Measurements from ENCODE around the gene FLNC.

The FLNC gene

GRCh38 chr7:128863433-128863989, 33.3 kb downstream of the FLNC start:
- DNase-seq: peak; percentile 76

- no peak for DNase-seq
Measured at GRCh38 chr7:128865303-128865702, 35.1 kb downstream of the FLNC start.

DNA sequence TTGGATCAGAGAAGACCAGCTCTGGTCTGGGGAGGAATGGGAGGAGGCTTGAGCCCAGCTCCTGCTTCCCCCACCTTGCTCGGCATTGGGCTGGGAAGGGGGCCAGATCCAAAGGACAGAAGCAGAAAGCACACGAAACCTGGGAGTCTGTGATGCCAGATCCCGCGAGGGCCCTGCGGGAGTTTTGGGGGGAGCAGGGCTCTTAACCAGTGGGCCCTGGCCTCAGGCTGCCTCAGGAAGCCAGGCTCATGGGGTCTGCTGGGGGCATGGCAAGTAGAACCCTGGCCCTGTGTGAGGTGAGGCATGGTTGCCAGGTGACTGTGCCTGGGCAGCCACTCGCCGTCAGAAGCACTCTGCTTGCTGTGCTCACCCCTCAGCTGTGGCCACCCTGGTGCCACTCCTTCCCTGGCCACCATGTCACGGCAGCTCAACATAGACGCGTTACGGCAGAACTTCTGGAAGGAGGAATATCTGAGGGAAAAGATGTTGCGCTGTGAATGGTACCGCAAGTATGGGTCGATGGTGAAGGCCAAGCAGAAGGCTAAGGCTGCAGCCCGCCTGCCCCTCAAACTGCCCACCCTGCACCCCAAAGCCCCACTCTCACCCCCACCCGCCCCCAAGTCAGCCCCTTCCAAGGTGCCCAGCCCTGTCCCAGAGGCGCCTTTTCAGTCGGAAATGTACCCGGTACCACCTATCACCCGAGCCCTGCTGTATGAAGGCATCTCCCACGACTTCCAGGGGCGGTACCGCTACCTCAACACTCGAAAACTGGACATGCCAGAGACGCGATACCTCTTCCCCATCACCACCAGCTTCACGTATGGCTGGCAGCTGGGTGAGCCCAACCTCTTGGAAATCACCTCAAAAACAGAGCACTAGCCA, 36.0 kb downstream of the FLNC start:
- no peak for DNase-seq

- DNase-seq: no peak
Measured at GRCh38 chr7:128867241-128867640, 37.0 kb downstream of the FLNC start.

GRCh38 chr7:128867842-128868623, 37.8 kb downstream of the FLNC start:
- DNase-seq: peak; percentile 70

- DNase-seq: no peak
Measured at GRCh38 chr7:128868624-128869137, 38.5 kb downstream of the FLNC start.

GRCh38 chr7:128869138-128869943, 39.1 kb downstream of the FLNC start:
- DNase-seq: no peak

DNA sequence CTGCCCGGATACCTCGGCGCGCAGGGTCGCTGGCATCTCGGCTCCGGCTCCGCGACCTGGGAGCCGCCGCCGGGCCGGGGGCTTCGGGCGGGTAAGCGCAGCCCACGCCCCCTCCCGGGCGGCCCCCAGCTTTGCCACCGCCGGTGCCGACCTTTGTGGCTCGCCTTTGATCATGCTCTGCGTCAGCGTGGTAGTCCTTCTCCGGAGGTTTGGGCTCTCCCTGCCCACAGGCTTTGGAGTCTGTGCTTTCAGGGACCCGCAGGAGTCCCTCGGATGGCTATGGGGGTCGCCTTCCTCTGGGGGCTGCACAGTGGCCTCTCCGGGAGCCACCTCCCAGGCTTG, 39.7 kb downstream of the FLNC start:
- DNase-seq: no peak

DNA sequence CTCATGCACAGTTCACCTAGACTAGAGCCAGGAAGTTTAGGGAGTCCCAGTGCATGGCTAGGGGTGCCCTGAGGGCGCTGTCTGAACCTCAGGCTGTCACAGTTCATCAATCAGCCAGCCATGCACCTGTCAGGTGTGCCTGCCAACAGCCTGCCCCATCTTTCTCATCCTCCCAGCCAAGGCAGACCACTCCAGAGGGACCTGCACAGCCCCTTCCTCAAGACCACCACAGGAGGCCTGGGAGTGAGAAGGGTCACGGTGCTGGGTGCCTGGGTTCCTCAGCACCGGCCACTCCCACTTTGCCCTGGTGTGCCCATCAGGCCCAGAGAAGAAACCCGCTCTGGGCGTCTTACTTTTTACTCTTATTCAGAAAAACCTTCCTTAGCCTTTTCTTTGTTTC, 40.8 kb downstream of the FLNC start:
- no peak for DNase-seq

DNA sequence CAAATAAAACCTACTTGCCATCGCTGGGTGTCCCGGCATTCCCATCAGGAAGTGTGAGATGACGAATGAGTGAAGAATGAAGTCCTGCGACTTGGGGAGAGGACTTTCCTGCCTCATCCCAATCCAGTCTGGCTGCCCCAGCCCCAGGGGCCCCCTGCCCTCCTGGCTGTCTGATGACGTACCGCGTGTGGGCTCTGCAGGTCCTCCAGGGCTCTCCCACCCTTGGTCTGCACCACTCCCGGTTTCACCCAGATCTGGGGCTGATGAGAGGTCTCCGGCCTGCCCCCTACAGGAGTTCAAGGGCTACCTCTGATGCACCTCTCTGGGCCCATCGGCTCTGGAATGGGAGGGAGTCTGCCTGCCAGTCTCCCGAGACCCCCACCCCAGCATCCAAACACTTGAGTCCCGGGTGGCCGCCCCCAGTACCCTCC, 42.2 kb downstream of the FLNC start:
- DNase-seq: no peak

- DNase-seq: no peak
Measured at GRCh38 chr7:128873234-128873633, 43.0 kb downstream of the FLNC start.

DNA sequence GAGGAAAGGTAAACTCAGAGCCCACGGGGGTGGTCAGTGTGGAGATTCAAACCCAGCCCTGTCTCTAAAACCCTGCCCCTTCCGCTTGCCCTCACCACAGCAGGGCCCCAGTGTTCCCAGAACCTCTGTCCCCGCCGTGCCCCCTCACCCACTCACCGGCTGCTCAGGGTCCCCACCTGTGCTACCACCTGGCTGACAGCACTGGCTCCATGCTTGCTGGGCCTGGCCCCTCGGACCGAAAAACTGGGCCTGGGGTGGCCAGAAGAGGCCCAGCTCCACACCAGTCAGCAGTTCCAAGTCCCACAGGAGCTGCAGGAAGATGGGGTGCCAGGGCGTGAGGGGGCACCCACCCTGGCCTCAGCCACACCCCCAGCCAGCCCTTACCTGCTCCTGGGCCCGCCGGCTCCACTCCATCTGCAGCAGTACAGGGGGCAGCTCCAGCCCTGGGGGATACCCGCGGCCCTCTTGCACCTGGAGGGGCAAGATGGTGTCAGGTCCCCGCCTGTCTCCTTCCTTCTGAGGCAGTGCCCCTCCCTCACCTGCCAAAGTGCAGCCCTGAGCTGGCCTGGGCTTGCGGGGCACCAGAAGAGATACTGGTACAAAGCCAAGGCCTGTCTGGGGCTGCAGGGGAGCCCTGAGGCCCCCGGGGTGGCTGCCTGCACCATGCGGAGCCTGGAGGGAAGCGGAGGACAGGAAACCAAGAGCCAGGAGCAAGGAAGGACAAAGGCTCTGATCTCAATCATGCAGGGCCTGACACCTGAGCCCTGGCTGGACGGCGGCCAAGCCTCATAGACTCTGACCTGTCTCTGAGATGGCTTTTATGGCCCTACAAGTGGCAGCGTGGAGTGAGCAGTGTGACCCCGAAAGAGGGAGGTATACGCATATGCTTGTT, 44.2 kb downstream of the FLNC start:
- DNase-seq: no peak

DNA sequence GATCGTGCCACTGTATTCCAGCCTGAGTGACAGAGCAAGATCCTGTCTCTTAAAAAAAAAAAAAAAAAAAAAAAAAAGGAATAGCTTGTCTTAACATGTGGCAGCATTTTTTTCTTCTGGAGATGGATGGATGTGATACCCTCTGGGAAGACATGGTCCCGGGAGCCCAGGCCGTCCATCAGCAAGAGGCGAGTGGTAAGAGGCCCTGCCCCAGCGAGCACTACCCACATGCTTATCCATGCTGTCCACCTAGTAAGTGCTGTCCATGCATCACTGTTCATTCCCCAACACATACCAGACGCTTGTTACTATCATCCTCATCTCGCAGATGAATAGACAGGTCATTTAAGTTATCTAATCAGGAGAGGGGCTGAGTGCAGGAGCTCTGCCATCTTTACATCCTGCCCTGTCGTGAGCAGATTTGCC, 45.3 kb downstream of the FLNC start:
- no peak for DNase-seq

- no peak for DNase-seq
Measured at GRCh38 chr7:128876127-128876526, 45.9 kb downstream of the FLNC start.

GRCh38 chr7:128876586-128876977, 46.4 kb downstream of the FLNC start:
- DNase-seq: no peak

DNA sequence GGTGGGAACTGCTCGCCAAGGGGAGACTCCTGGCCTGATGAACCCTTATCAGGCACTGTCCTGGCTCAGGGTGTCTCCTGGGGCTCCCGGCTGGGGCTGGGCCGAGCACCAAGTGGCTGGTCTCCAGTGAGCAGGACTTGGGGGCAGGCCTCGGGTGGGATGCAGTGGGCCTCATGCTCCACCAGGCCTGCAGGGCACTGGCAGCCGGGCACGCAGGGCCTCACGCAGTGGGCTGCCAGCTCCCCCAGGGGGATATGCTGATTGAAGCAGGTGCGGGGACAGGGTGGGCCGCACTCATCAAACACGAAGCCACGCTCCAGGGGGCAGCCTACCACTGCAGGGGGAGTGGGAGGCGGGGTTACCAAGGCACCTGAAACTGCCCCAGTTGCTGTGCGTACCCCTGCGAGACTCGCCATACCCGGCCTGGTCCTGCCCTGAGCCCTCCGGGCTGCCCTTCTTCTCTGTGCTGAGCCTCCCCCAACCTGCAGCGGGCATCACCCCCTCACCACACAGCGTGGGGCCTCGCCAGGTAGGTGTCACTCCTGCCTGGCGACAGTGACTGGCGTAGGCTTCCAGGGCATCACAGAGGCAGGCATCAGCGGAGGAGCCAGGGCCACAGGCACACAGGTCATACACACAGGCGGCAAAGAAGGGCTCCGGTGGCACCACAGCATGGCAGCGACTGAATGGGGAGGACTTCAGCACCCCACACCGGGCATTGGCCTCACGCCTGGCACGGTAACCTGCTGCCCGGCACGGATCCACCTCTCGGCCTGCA, 47.0 kb downstream of the FLNC start:
- no peak for DNase-seq

GRCh38 chr7:128877756-128878120, 47.5 kb downstream of the FLNC start:
- DNase-seq: no peak

DNA sequence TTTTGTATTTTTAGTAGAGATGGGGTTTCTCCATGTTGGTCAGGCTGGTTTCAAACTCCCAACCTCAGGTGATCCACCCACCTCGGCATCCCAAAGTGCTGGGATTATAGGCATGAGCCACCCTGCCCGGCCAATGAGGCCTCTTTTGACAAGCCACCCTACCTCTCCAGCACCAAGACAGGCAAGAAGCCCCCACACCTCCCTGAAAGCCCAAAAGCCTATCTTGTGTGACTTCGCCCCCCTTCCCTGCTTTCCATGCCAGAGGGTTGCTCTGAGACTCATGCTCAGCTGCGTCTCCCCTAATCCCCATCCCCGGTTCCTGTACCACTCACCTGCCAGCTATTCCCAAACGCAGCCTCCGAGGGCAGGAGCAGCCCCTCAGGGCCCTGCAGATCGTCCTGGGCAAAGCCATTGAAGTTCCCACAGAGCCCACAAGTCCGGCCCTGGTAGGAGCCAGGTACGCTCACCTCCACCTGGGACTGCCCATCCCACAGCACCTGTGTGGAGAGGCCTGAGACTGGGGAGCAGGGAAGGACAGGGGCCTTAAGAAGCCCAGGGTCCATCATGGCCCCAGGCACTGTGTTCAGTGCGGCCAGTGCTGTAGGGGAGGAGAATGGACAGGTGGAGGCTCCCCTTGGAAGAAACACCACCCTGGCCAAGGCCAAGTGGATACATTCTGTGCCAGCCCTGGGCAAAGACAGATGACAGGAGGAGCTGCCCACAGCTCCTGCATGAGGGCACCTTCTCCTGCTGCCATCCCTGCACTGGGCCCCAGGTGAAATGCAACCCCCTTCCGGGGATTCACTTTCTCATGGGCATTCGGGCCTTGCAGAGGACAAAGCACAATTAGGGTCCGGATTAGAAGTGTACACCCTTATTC, 48.3 kb downstream of the FLNC start:
- DNase-seq: no peak

DNA sequence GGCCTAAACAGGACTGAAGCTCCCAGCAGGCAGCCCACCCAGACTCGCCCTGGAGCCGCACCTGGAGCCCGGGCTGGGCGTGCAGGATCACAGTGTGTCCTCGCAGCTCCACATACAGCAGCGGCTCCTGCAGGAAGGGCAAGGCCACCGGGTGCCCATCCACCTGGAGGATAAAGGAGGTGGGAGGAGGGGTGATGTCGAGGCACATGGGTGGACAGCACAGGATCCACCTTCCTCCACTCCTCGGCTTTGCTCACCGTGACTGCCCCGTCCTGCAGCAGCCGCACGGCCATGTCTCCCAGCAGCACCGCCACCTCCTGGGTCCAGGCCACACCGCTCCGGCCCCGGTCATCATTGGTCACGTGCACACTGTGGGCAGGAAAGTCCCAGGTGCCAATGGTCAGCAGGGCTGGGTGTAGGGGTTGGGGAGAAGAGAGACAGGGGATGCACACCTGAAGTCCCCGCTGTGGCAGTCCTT, 49.3 kb downstream of the FLNC start:
- DNase-seq: no peak

Measured in NCI-H1694 (cell line).